ENCODE results near the gene LRRC43.

Gene LRRC43

GRCh38 chr12:122227341-122227740 lies 44.4 kb downstream of the LRRC43 start:
- peak; percentile 9 for DNase-seq

- DNase-seq = no peak
Measured at GRCh38 chr12:122228092-122228491, 45.2 kb downstream of the LRRC43 start.

- no peak for DNase-seq
Measured at GRCh38 chr12:122230798-122231197, 47.9 kb downstream of the LRRC43 start.

GRCh38 chr12:122232691-122233090 lies 49.8 kb downstream of the LRRC43 start:
- DNase-seq = no peak

GRCh38 chr12:122235741-122236140 lies 52.8 kb downstream of the LRRC43 start:
- DNase-seq = no peak

GRCh38 chr12:122238861-122239260 lies 55.9 kb downstream of the LRRC43 start:
- no peak for DNase-seq

- peak; percentile 8 for DNase-seq
Measured at GRCh38 chr12:122243965-122244364, 61.0 kb downstream of the LRRC43 start.

- no peak for DNase-seq
Measured at GRCh38 chr12:122244565-122245371, 61.8 kb downstream of the LRRC43 start.

GRCh38 chr12:122245553-122245952 lies 62.6 kb downstream of the LRRC43 start:
- no peak for DNase-seq

GRCh38 chr12:122250047-122250446 lies 67.1 kb downstream of the LRRC43 start:
- no peak for DNase-seq

- no peak for DNase-seq
Measured at GRCh38 chr12:122250536-122250935, 67.6 kb downstream of the LRRC43 start.
